ENCODE measurements around the gene SLC16A3. TPM values are rescaled to one million over a fixed set of nuclear protein-coding genes. Genes with fewer than 3 reads are reported as not detected.

SLC16A3 gene
- total RNA-seq, 1 donor from 2014 or later = 81.9 TPM

GRCh38 chr17:82217530-82218204 is 11.2 kb upstream of the SLC16A3 start:
- Histone ChIP-seq H3K9me3 (no peaks in the 10 kb centered on the region), H3K27me3 (ENCODE audit: low read depth) (no peaks in the 10 kb centered on the region), H3K4me3 (no peak overlapping the region), H3K27ac (peak overlapping the region; percentile 91), H3K4me1 (peaks cover 42% of the 10 kb centered on the region), H3K36me3 (no peaks in the 10 kb centered on the region)
- no peak for TF ChIP-seq CTCF (IDR thresholded peaks at IDR 0.05)
- intact Hi-C loops (cut with DNase I) = no loop called here
- DNase-seq (peak; percentile 89), ATAC-seq (peak; percentile 35 to 63)

GRCh38 chr17:82218349-82219075 is 10.3 kb upstream of the SLC16A3 start:
- Histone ChIP-seq H3K9me3 (no peaks in the 10 kb centered on the region), H3K27ac (peak overlapping the region; percentile 31), H3K4me3 (no peak overlapping the region), H3K4me1 (peaks cover 38% of the 10 kb centered on the region), H3K27me3 (ENCODE audit: low read depth) (no peaks in the 10 kb centered on the region), H3K36me3 (no peaks in the 10 kb centered on the region)
- DNase-seq = no peak
- ATAC-seq = no peak
- intact Hi-C loops (cut with DNase I) = no loop called here
- TF ChIP-seq CTCF (IDR thresholded peaks at IDR 0.05) = no peak

- intact Hi-C loops (cut with DNase I) = no loop called here
- no peak overlapping the region for H3K27ac ChIP-seq
Measured at GRCh38 chr17:82219083-82219482, 9.8 kb upstream of the SLC16A3 start.

GRCh38 chr17:82219753-82220709 is 8.8 kb upstream of the SLC16A3 start:
- Histone ChIP-seq H3K9me3 (no peaks in the 10 kb centered on the region), H3K36me3 (no peaks in the 10 kb centered on the region), H3K27ac (no peak overlapping the region), H3K27me3 (ENCODE audit: low read depth) (no peaks in the 10 kb centered on the region), H3K4me3 (no peak overlapping the region), H3K4me1 (peaks cover 29% of the 10 kb centered on the region)
- no peak for ATAC-seq
- no peak for DNase-seq
- intact Hi-C loops (cut with DNase I) = no loop called here
- no peak for TF ChIP-seq CTCF (IDR thresholded peaks at IDR 0.05)

More at GRCh38 chr17:82219083-82219482, 9.8 kb upstream of the SLC16A3 start:
- no peaks in the 10 kb centered on the region for H3K36me3 ChIP-seq
- ATAC-seq (no peak), DNase-seq (no peak)
- no peaks in the 10 kb centered on the region for H3K27me3 ChIP-seq (ENCODE audit: low read depth)
- no peak overlapping the region for H3K4me3 ChIP-seq
- no peaks in the 10 kb centered on the region for H3K9me3 ChIP-seq
- peaks cover 35% of the 10 kb centered on the region for H3K4me1 ChIP-seq
- no peak for TF ChIP-seq CTCF (IDR thresholded peaks at IDR 0.05)

- no peak overlapping the region for H3K4me3 ChIP-seq
- ATAC-seq (no peak), DNase-seq (no peak)
- no peak for TF ChIP-seq CTCF (IDR thresholded peaks at IDR 0.05)
- H3K27me3 ChIP-seq (ENCODE audit: low read depth) = no peaks in the 10 kb centered on the region
- H3K9me3 ChIP-seq = no peaks in the 10 kb centered on the region
- H3K27ac ChIP-seq = no peak overlapping the region
- intact Hi-C loops (cut with DNase I) = no loop called here
- no peaks in the 10 kb centered on the region for H3K36me3 ChIP-seq
- peaks cover 16% of the 10 kb centered on the region for H3K4me1 ChIP-seq
Measured at GRCh38 chr17:82221341-82221902, 7.4 kb upstream of the SLC16A3 start.
